MM.1S (cell line): ENCODE data around the gene ACAP2.
"Not testable (repeated sequence)": the region's sequence is repeated elsewhere in the genome, so short reads cannot be mapped to it uniquely, and the experiment has no call there.

Experiments
- EZH2 ChIP-seq: fragments of 300-600 bp; sonication (generic); optimal IDR thresholded peaks from 2 replicates; pipeline ENCODE3; 2017; ENCODE audit warnings: low read depth, mild to moderate bottlenecking, antibody characterized with exemption, low read length, mixed read lengths
- EZH2phosphoT487 ChIP-seq: fragments of 300-600 bp; sonication (generic); IDR thresholded peaks from 2 replicates; pipeline ENCODE4 v1.6.1; 2018; ENCODE audit warnings: antibody characterized with exemption, low read length
- TF ChIP-seq, protein P1 (sequence below): fragments of 300-600 bp; sonication (generic); IDR thresholded peaks from 2 replicates; pipeline ENCODE4 v1.5.1; 2016; ENCODE audit warnings: antibody characterized with exemption, low read length, mixed read lengths

DNA sequence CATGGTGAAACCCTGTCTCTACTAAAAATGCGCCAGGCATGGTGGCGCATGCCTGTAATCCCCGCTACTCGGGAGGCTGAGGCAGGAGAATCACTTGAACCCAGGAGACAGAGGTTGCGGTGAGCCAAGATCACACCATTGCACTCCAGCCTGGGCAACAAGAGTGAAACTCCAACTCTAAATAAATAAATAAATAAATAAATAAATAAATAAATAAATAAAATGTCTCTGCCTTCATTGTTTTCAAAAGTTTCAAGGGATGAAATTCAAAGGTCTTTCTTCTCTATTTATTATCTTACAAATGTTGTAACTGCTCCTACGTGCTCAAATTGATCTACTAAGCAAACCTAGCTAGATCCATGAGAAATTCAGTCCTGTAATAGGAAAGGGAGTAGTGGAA, 44.4 kb downstream of the ACAP2 start:
- TF ChIP-seq, protein P1, sequence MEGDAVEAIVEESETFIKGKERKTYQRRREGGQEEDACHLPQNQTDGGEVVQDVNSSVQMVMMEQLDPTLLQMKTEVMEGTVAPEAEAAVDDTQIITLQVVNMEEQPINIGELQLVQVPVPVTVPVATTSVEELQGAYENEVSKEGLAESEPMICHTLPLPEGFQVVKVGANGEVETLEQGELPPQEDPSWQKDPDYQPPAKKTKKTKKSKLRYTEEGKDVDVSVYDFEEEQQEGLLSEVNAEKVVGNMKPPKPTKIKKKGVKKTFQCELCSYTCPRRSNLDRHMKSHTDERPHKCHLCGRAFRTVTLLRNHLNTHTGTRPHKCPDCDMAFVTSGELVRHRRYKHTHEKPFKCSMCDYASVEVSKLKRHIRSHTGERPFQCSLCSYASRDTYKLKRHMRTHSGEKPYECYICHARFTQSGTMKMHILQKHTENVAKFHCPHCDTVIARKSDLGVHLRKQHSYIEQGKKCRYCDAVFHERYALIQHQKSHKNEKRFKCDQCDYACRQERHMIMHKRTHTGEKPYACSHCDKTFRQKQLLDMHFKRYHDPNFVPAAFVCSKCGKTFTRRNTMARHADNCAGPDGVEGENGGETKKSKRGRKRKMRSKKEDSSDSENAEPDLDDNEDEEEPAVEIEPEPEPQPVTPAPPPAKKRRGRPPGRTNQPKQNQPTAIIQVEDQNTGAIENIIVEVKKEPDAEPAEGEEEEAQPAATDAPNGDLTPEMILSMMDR = not testable (repeated sequence)
- TF ChIP-seq EZH2phosphoT487, EZH2: not testable (repeated sequence)
